Renal cortical epithelial cell (primary cell): ENCODE measurements around the gene NAGPA. TPM values are rescaled to one million over a fixed set of nuclear protein-coding genes. Genes with fewer than 3 reads are reported as not detected.

Source experiments
- total RNA-seq: library from RNA; depleted of rRNA; stranded (reverse); fragments of >200 nt; gene quantifications from 2 replicates; pipeline ENCODE4 v1.2.3, GENCODE V29; 2014

The NAGPA gene
- total RNA-seq, 1 donor from 2014 or later: 20.2 TPM

Other genes with a start within 250 kb of the NAGPA start
- not detected in 2 replicates for gene SEPTIN12, start 245.6 kb downstream of the NAGPA start, total RNA-seq
- gene SMIM22, start 238.6 kb downstream of the NAGPA start, total RNA-seq: 16.7 TPM in 1 of 2 replicates, not detected in the other
- gene ROGDI, start 231.3 kb downstream of the NAGPA start, total RNA-seq: 16.3 and 24.5 TPM in 2 replicates
- 57.1 and 106 TPM in 2 replicates for gene GLYR1, start 186.6 kb downstream of the NAGPA start, total RNA-seq
- 18.2 and 33.1 TPM in 2 replicates for gene UBN1, start 186.5 kb downstream of the NAGPA start, total RNA-seq
- gene PPL, start 96.8 kb downstream of the NAGPA start, total RNA-seq: 17.0 and 35.4 TPM in 2 replicates
- gene SEC14L5, start 75.6 kb downstream of the NAGPA start, total RNA-seq: 0.10 TPM in 1 of 2 replicates, not detected in the other
- 0.15 TPM in 1 of 2 replicates, not detected in the other for gene C16orf89, start 32.0 kb upstream of the NAGPA start, total RNA-seq
- 20.8 and 27.8 TPM in 2 replicates for gene ALG1, start 37.9 kb upstream of the NAGPA start, total RNA-seq
- 12.3 and 13.9 TPM in 2 replicates for gene EEF2KMT, start 63.9 kb upstream of the NAGPA start, total RNA-seq